Kidney epithelial cell (primary cell): ENCODE data around the gene ZNF805. TPM values are rescaled to one million over a fixed set of nuclear protein-coding genes. Genes with fewer than 3 reads are reported as not detected.

ENCODE experiments used
- DNase-seq: peaks from one replicate; pipeline ENCODE4 v3.0.0-alpha.2; 2010; ENCODE audit warnings: low read depth
- H3K27me3 ChIP-seq: 2 replicates; pipeline ENCODE4 v1.6.0; 2011; ENCODE audit warnings: low read length; ENCODE audit not compliant: control insufficient read depth, insufficient read depth
- H3K36me3 ChIP-seq: 2 replicates; pipeline ENCODE4 v1.5.1; 2011; ENCODE audit warnings: low read length; ENCODE audit not compliant: control insufficient read depth, insufficient read depth
- H3K4me3 ChIP-seq: 2 replicates; pipeline ENCODE4 v1.5.1; 2011; ENCODE audit warnings: low read depth, mild to moderate bottlenecking, control low read depth, low read length
- CTCF ChIP-seq: IDR thresholded peaks from 2 replicates; pipeline ENCODE4 v1.5.1; 2011; ENCODE audit warnings: mild to moderate bottlenecking, moderate library complexity, low read length, control low read depth, inconsistent platforms; ENCODE audit not compliant: insufficient read depth, poor library complexity, severe bottlenecking
- total RNA-seq: library from RNA; depleted of rRNA; stranded (reverse); fragments of >200 nt; gene quantifications from 2 replicates; pipeline ENCODE4 v1.2.3, GENCODE V29; 2015

The ZNF805 gene
- total RNA-seq, 1 donor from 2014 or later: 18.7 TPM

- no peak for DNase-seq
- peaks cover 6% of the 10 kb centered on the region for H3K36me3 ChIP-seq
- H3K27me3 ChIP-seq: no peaks in the 10 kb centered on the region
- H3K4me3 ChIP-seq: no peak overlapping the region
- TF ChIP-seq CTCF: no peak
Measured at GRCh38 chr19:57210381-57210780, 30.1 kb upstream of the ZNF805 start.

GRCh38 chr19:57212109-57212508, 28.3 kb upstream of the ZNF805 start:
- no peak for DNase-seq
- no peak for TF ChIP-seq CTCF
- Histone ChIP-seq H3K36me3 (peaks cover 3% of the 10 kb centered on the region), H3K4me3 (no peak overlapping the region), H3K27me3 (no peaks in the 10 kb centered on the region)

GRCh38 chr19:57227502-57227901, 12.9 kb upstream of the ZNF805 start:
- no peak for TF ChIP-seq CTCF

GRCh38 chr19:57231686-57232085, 8.7 kb upstream of the ZNF805 start:
- DNase-seq: no peak
- no peak for TF ChIP-seq CTCF
- Histone ChIP-seq H3K27me3 (no peaks in the 10 kb centered on the region), H3K36me3 (no peaks in the 10 kb centered on the region), H3K4me3 (no peak overlapping the region)

More at GRCh38 chr19:57227502-57227901, 12.9 kb upstream of the ZNF805 start:
- H3K27me3 ChIP-seq: no peaks in the 10 kb centered on the region
- H3K36me3 ChIP-seq: no peaks in the 10 kb centered on the region
- no peak for DNase-seq
- H3K4me3 ChIP-seq: no peak overlapping the region

GRCh38 chr19:57233207-57233606, 7.2 kb upstream of the ZNF805 start:
- Histone ChIP-seq H3K36me3 (no peaks in the 10 kb centered on the region), H3K4me3 (no peak overlapping the region), H3K27me3 (no peaks in the 10 kb centered on the region)
- no peak for TF ChIP-seq CTCF
- DNase-seq: no peak

DNA sequence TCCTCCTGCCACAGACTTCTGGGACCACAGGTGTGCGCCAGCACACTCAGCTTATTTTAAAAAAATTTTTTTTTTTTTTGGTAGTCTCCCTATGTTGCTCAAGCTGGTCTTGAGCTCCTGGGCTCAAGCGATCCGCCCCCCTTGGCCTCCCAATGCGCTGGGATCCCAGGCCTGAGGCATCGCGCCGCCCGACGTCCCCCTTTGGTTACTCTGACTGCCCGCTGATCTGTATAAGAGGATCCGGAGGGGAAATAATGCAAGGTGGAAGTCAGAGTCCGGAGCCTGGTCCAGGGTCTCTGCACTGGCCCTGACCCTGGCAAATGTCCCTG, 486 bp upstream of the ZNF805 start:
- H3K36me3 ChIP-seq: peaks cover 2% of the 10 kb centered on the region
- TF ChIP-seq CTCF: no peak
- H3K4me3 ChIP-seq: peak overlapping the region; percentile 83

More for the DNA sequence above, 486 bp upstream of the ZNF805 start:
- H3K27me3 ChIP-seq: no peaks in the 10 kb centered on the region
- DNase-seq: no peak
